NCI-H2107 (cell line): ENCODE results near the gene CEACAM3.
"Not testable (repeated sequence)": the region's sequence is repeated elsewhere in the genome, so short reads cannot be mapped to it uniquely, and the experiment has no call there.

Source experiments
- DNase-seq: peaks from one replicate; lab custom pipeline; 2025; lab: John Stamatoyannopoulos, UW

The CEACAM3 gene

GRCh38 chr19:41796362-41796761 is at the start of gene CEACAM3:
Gene CEACAM3, plus strand, starts transcription at chr19:41796587. Its CDS starts 91 bp downstream, at chr19:41796678.
- DNase-seq, result no peak

GRCh38 chr19:41746593-41747227 is 49.7 kb upstream of the CEACAM3 start:
- peak; percentile 48 for DNase-seq

- no peak for DNase-seq
These were observed 48.4 kb upstream of the CEACAM3 start for GRCh38 chr19:41748012-41748411.

GRCh38 chr19:41750248-41751134 is 45.9 kb upstream of the CEACAM3 start:
- DNase-seq, result not testable (repeated sequence)

GRCh38 chr19:41753159-41753558 is 43.2 kb upstream of the CEACAM3 start:
- DNase-seq, result peak; percentile 38

GRCh38 chr19:41753936-41754529 is 42.4 kb upstream of the CEACAM3 start:
- DNase-seq, result peak; percentile 30

- no peak for DNase-seq
These were observed 41.0 kb upstream of the CEACAM3 start, which contains the start of gene CEACAM6 for GRCh38 chr19:41755328-41755913. Gene CEACAM6, plus strand, starts transcription at chr19:41755530. Its CDS starts 109 bp downstream, at chr19:41755639.

GRCh38 chr19:41758846-41759245 is 37.5 kb upstream of the CEACAM3 start:
- DNase-seq, result no peak

- DNase-seq, result no peak
These were observed 29.3 kb upstream of the CEACAM3 start for GRCh38 chr19:41767115-41767514.

- not testable (repeated sequence) for DNase-seq
These were observed 28.3 kb upstream of the CEACAM3 start for GRCh38 chr19:41768105-41768504.

- no peak for DNase-seq
These were observed 26.8 kb upstream of the CEACAM3 start for GRCh38 chr19:41769608-41770007.

- DNase-seq, result no peak
These were observed 25.0 kb upstream of the CEACAM3 start for GRCh38 chr19:41771410-41771809.

- DNase-seq, result peak; percentile 32
These were observed 21.8 kb upstream of the CEACAM3 start for GRCh38 chr19:41774515-41774980.

- DNase-seq, result no peak
These were observed 19.7 kb upstream of the CEACAM3 start for GRCh38 chr19:41776700-41777099.

- DNase-seq, result no peak
These were observed 12.8 kb upstream of the CEACAM3 start for GRCh38 chr19:41783612-41784011.

- DNase-seq, result no peak
These were observed 12.1 kb upstream of the CEACAM3 start for GRCh38 chr19:41784312-41784711.

- no peak for DNase-seq
These were observed 11.6 kb upstream of the CEACAM3 start for GRCh38 chr19:41784743-41785142.

- peak; percentile 68 for DNase-seq
These were observed 10.7 kb upstream of the CEACAM3 start for GRCh38 chr19:41785653-41786052.

- DNase-seq, result no peak
These were observed 9.3 kb upstream of the CEACAM3 start for GRCh38 chr19:41787055-41787454.

- not testable (repeated sequence) for DNase-seq
These were observed 7.9 kb upstream of the CEACAM3 start for GRCh38 chr19:41788518-41788917.

GRCh38 chr19:41789053-41789452 is 7.3 kb upstream of the CEACAM3 start:
- DNase-seq, result not testable (repeated sequence)
